Endodermal cell (in vitro differentiated cells): Measurements from ENCODE around the gene ELOVL2. TPM values are rescaled to one million over a fixed set of nuclear protein-coding genes. Genes with fewer than 3 reads are reported as not detected.

Source experiments
- DNase-seq: peaks from one replicate; pipeline ENCODE4 v3.0.0-alpha.2; 2017
- H3K27ac ChIP-seq: 2 replicates; pipeline ENCODE4 v1.5.1; 2013; ENCODE audit warnings: mild to moderate bottlenecking, low read depth, low read length, moderate library complexity
- H3K27me3 ChIP-seq: 2 replicates; pipeline ENCODE4 v1.6.1; 2013; ENCODE audit warnings: mild to moderate bottlenecking, low read length, moderate library complexity; ENCODE audit not compliant: insufficient read depth, control insufficient read depth, poor library complexity, severe bottlenecking
- H3K36me3 ChIP-seq: 2 replicates; pipeline ENCODE4 v1.7.0; 2013; ENCODE audit warnings: mild to moderate bottlenecking, low read length, moderate library complexity; ENCODE audit not compliant: control insufficient read depth, insufficient read depth
- H3K4me1 ChIP-seq: one replicate; pipeline ENCODE4 v1.7.0; 2013; ENCODE audit warnings: low read length; ENCODE audit not compliant: control insufficient read depth, insufficient read depth
- H3K4me3 ChIP-seq: 2 replicates; pipeline ENCODE4 v1.5.1; 2013; ENCODE audit warnings: mild to moderate bottlenecking, low read length, moderate library complexity
- H3K9ac ChIP-seq: 2 replicates; pipeline ENCODE4 v1.6.1; 2013; ENCODE audit warnings: mild to moderate bottlenecking, low read length, moderate library complexity; ENCODE audit not compliant: poor library complexity, severe bottlenecking; ENCODE audit errors: extremely low read depth
- H3K9me3 ChIP-seq: 2 replicates; pipeline ENCODE4 v1.6.1; 2013; ENCODE audit warnings: mild to moderate bottlenecking, low read length, moderate library complexity; ENCODE audit not compliant: control insufficient read depth
- H3K27ac Mint-ChIP-seq: 2 replicates; pipeline ENCODE4 v1.8.0; 2020; ENCODE audit warnings: mixed read lengths
- H3K27me3 Mint-ChIP-seq: 2 replicates; pipeline ENCODE4 v1.8.0; 2021; ENCODE audit warnings: mild to moderate bottlenecking, mixed read lengths; ENCODE audit not compliant: insufficient read depth
- H3K36me3 Mint-ChIP-seq: 2 replicates; pipeline ENCODE4 v1.8.0; 2020; ENCODE audit warnings: low read depth, mixed read lengths
- H3K4me1 Mint-ChIP-seq: 2 replicates; pipeline ENCODE4 v1.8.0; 2020; ENCODE audit warnings: mixed read lengths
- H3K4me3 Mint-ChIP-seq: 2 replicates; pipeline ENCODE4 v1.8.0; 2020; ENCODE audit warnings: mild to moderate bottlenecking, moderate library complexity, mixed read lengths
- H3K9me3 Mint-ChIP-seq: 2 replicates; pipeline ENCODE4 v1.8.0; 2020; ENCODE audit warnings: mild to moderate bottlenecking, mixed read lengths
- WGBS, 2 experiments: methylation state at CpG; one replicate each; pipeline versions ENCODE4 v1.1.5 to v1.1.7; 2013; ENCODE audit warnings: missing lambda C conversion rate in 2 of 2, mixed read lengths in 1 of 2; ENCODE audit not compliant: insufficient coverage in 1 of 2, insufficient read length in 1 of 2; 5-methylcytosine and 5-hydroxymethylcytosine counted together
- total RNA-seq, 2 donors: library from RNA; stranded (reverse); fragmentation: NEBNext Ultra II Directional in 1 of 2; extraction: Animal tissue kit (Norgen Biotek cat#: 25700) in 1 of 2; gene quantifications; 2 replicates in 1 of 2; 3 replicates in 1 of 2; pipeline ENCODE4 v1.2.1, GENCODE V29; 2021
- TF ChIP-seq, protein P1 (sequence below): fragments of 200-600 bp; sonication (generic); conservative IDR thresholded peaks from 2 replicates; pipeline ENCODE4 v1.5.0; 2021; ENCODE audit warnings: antibody characterized with exemption, mild to moderate bottlenecking

ELOVL2 gene
- total RNA-seq, 2 donors from 2014 or later, result 7.3 to 14.1 TPM

DNA sequence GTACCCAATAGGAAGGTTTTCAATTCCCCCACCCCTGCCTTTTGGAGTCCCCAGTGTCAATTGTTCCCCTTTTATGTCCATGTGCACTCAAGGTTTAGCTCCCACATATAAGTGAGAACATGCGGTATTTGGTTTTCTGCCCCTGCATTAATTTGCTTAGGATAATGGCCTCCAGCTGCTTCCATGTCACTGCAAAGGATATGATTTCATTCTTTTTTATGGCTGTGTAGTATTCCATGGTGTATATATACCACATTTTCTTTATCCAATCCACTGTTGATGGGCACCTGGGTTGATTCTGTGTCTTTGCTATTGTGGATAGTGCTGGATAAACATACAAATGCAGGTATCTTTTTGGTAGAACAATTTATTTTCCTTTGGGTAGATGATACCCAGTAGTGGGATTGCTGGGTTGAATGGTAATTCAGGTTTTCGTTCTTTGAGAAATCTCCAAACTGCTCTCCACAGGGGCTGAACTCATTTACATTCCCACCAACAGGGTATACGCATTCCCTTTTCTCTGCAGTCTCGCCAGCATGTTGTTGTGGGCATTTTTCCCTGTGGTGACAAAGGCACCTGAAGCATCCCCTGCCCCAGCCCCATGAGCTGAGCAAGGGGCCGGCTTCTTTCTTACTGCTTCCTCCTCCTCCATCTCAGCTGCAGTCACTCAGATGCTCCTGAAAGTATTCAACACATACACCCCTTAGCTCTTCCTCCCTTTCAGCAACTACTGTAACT lies 66.7 kb downstream of the ELOVL2 start:
- TF ChIP-seq, protein P1, sequence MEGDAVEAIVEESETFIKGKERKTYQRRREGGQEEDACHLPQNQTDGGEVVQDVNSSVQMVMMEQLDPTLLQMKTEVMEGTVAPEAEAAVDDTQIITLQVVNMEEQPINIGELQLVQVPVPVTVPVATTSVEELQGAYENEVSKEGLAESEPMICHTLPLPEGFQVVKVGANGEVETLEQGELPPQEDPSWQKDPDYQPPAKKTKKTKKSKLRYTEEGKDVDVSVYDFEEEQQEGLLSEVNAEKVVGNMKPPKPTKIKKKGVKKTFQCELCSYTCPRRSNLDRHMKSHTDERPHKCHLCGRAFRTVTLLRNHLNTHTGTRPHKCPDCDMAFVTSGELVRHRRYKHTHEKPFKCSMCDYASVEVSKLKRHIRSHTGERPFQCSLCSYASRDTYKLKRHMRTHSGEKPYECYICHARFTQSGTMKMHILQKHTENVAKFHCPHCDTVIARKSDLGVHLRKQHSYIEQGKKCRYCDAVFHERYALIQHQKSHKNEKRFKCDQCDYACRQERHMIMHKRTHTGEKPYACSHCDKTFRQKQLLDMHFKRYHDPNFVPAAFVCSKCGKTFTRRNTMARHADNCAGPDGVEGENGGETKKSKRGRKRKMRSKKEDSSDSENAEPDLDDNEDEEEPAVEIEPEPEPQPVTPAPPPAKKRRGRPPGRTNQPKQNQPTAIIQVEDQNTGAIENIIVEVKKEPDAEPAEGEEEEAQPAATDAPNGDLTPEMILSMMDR, result no peak
- H3K4me1 ChIP-seq, result no peaks in the 10 kb centered on the region
- H3K9me3 ChIP-seq, result no peaks in the 10 kb centered on the region
- DNase-seq, result peak; percentile 72
- Mint-ChIP-seq H3K4me1 (no peaks in the 10 kb centered on the region), H3K4me3 (no peak overlapping the region), H3K9me3 (no peaks in the 10 kb centered on the region), H3K36me3 (peaks cover 3% of the 10 kb centered on the region), H3K27me3 (peaks cover 21% of the 10 kb centered on the region), H3K27ac (no peak overlapping the region)
- H3K27ac ChIP-seq, result no peak overlapping the region
- no peak overlapping the region for H3K4me3 ChIP-seq
- 93 to 96% methylated on average over 3 to 5 of the region's 5 CpGs for WGBS, 2 experiments
- no peak overlapping the region for H3K9ac ChIP-seq
- peaks cover 11% of the 10 kb centered on the region for H3K36me3 ChIP-seq
- no peaks in the 10 kb centered on the region for H3K27me3 ChIP-seq

DNA sequence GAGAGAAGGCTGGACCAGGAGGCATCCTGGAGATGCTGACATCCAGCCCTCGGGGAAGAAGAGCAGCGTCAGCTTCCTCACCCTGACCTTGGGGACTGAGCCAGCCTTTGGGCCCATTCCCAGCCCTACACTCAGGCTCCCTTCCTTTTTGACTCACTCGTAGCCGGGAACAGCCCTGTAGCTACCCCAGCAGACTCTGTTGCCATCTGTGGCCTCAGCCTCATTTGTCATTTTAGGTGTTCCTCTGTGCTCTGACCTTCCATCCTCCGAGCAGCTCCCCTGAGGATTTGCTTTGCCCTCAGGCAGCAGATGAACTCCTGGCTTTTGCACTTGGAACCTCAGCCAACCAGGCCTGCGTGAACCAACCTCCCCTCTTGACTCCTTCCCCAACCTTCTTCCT lies 67.5 kb downstream of the ELOVL2 start:
- 91 to 100% methylated on average over 6 of the region's 6 CpGs for WGBS, 2 experiments
- Mint-ChIP-seq H3K36me3 (peaks cover 3% of the 10 kb centered on the region), H3K27me3 (peaks cover 19% of the 10 kb centered on the region), H3K27ac (no peak overlapping the region), H3K4me3 (no peak overlapping the region), H3K9me3 (no peaks in the 10 kb centered on the region), H3K4me1 (no peaks in the 10 kb centered on the region)
- peaks cover 3% of the 10 kb centered on the region for H3K36me3 ChIP-seq
- H3K9me3 ChIP-seq, result no peaks in the 10 kb centered on the region
- no peak overlapping the region for H3K27ac ChIP-seq
- DNase-seq, result no peak
- TF ChIP-seq, protein P1, result no peak
- no peak overlapping the region for H3K9ac ChIP-seq
- no peak overlapping the region for H3K4me3 ChIP-seq
- H3K27me3 ChIP-seq, result no peaks in the 10 kb centered on the region
- no peaks in the 10 kb centered on the region for H3K4me1 ChIP-seq

DNA sequence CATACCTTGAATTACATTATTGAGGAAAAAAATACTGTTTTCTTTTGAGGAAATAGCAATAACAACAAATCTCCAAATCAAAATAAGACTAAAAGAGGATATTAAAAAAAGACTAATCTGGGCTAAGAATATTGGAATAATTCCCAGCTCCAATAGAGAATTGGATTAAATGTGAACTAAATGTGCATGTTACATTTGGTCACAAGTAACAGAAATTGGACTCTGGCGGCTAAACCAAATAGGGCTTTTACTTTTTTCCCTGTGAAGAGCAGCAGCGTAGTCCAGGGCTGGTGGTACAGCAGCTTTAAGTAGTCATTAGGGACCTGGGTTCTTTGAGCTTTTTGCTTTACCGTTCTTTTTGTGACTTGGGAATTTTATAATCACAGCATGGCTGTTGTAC lies 71.9 kb downstream of the ELOVL2 start:
- DNase-seq, result no peak
- Mint-ChIP-seq H3K27ac (no peak overlapping the region), H3K4me1 (no peaks in the 10 kb centered on the region), H3K9me3 (peaks cover 9% of the 10 kb centered on the region), H3K27me3 (peaks cover 47% of the 10 kb centered on the region), H3K36me3 (peaks cover 12% of the 10 kb centered on the region), H3K4me3 (no peak overlapping the region)
- Histone ChIP-seq H3K4me3 (no peak overlapping the region), H3K9ac (no peak overlapping the region), H3K27me3 (no peaks in the 10 kb centered on the region), H3K9me3 (peaks cover 9% of the 10 kb centered on the region), H3K4me1 (no peaks in the 10 kb centered on the region), H3K36me3 (no peaks in the 10 kb centered on the region), H3K27ac (no peak overlapping the region)
- 95 to 100% methylated on average over 2 to 3 of the region's 3 CpGs for WGBS, 2 experiments
- TF ChIP-seq, protein P1, result no peak
